Mucosa of descending colon (tissue), 3 donors: ENCODE measurements around the gene SEC14L5. TPM values are rescaled to one million over a fixed set of nuclear protein-coding genes. Genes with fewer than 3 reads are reported as not detected.

ENCODE experiments used
- ATAC-seq: fragments of 200-7000 bp; cut with Tn5 transposase; one replicate; pipeline ENCODE4 v1.9.1; 2020; ENCODE audit warnings: mild to moderate bottlenecking, moderate library complexity
- DNase-seq, 3 donors: peaks; one replicate each; pipeline ENCODE4 v3.0.0-alpha.2; 2020
- H3K36me3 ChIP-seq: fragments of 200-600 bp; one replicate; pipeline ENCODE4 v1.8.0; 2021; ENCODE audit warnings: low read depth, mild to moderate bottlenecking
- H3K4me1 ChIP-seq: fragments of 200-600 bp; one replicate; pipeline ENCODE4 v1.8.0; 2021; ENCODE audit warnings: low read depth, mild to moderate bottlenecking
- H3K4me3 ChIP-seq: fragments of 200-600 bp; one replicate; pipeline ENCODE4 v1.8.0; 2021; ENCODE audit warnings: mild to moderate bottlenecking
- H3K9me3 ChIP-seq: fragments of 200-600 bp; one replicate; pipeline ENCODE4 v1.8.0; 2021; ENCODE audit warnings: mild to moderate bottlenecking
- intact Hi-C, 2 donors: fragments of 100-400 bp; cut with DNase I in 1 of 2; cut with micrococcal nuclease in 1 of 2; formaldehyde crosslinking; loops; one replicate each; pipeline versions ENCODE4 v1.11.0 to v1.11.1; 2022; cut with DNase I, micrococcal nuclease
- total RNA-seq, 3 donors: library from RNA; stranded (reverse); fragmentation: NEBNext Ultra II Directional in 2 of 3; extraction: Animal tissue kit (Norgen Biotek cat#: 25700) in 2 of 3; gene quantifications; one replicate each; pipeline versions ENCODE4 v1.2.1 to v1.2.4, GENCODE V29; 2021 to 2023
- TF ChIP-seq, protein P1 (sequence below): fragments of 200-600 bp; IDR thresholded peaks from one replicate; pipeline ENCODE4 v1.8.0; 2022; ENCODE audit warnings: antibody characterized with exemption, mild to moderate bottlenecking
- donor health status: DM: no; HTN: no; CAD: no; lungs with moderate emphysema.
- donor health status: DM: no; HTN: no; CAD: no.
- donor health status: DM: no; HTN: yes; CAD: no.

Gene SEC14L5
- total RNA-seq, 3 donors from 2014 or later, result 1.3 to 1.6 (median 1.4) TPM

DNA sequence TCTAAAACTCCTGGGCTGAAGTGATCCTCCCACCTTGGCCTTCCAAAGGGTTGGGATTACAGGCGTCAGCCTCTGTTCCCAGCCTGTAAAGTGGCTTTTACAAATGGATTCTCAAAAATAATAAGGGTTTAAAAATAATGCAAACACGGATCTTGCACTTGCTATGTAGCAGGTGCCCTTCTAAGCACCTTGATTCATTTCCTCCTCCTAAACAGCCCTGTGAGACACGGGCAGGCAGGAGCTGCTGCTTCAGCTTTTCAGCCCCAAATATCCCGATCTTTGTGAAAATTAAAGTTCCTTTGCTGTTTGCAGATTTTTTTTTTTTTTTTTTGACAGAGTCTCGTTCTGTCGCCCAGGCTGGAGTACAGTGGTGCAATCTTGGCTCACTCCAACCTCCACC is 43.9 kb downstream of the SEC14L5 start:
- ATAC-seq (no peak), DNase-seq (no peak)
- no peak overlapping the region for H3K4me3 ChIP-seq
- H3K9me3 ChIP-seq, result no peaks in the 10 kb centered on the region
- H3K4me1 ChIP-seq, result no peaks in the 10 kb centered on the region
- TF ChIP-seq, protein P1, sequence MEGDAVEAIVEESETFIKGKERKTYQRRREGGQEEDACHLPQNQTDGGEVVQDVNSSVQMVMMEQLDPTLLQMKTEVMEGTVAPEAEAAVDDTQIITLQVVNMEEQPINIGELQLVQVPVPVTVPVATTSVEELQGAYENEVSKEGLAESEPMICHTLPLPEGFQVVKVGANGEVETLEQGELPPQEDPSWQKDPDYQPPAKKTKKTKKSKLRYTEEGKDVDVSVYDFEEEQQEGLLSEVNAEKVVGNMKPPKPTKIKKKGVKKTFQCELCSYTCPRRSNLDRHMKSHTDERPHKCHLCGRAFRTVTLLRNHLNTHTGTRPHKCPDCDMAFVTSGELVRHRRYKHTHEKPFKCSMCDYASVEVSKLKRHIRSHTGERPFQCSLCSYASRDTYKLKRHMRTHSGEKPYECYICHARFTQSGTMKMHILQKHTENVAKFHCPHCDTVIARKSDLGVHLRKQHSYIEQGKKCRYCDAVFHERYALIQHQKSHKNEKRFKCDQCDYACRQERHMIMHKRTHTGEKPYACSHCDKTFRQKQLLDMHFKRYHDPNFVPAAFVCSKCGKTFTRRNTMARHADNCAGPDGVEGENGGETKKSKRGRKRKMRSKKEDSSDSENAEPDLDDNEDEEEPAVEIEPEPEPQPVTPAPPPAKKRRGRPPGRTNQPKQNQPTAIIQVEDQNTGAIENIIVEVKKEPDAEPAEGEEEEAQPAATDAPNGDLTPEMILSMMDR, result no peak
- H3K36me3 ChIP-seq, result no peaks in the 10 kb centered on the region
- intact Hi-C loops, result no loop called here

- TF ChIP-seq, protein P1, result no peak
- intact Hi-C loops, result no loop called here
- DNase-seq (no peak), ATAC-seq (no peak)
- Histone ChIP-seq H3K36me3 (no peaks in the 10 kb centered on the region), H3K9me3 (no peaks in the 10 kb centered on the region), H3K4me1 (no peaks in the 10 kb centered on the region), H3K4me3 (no peak overlapping the region)
These were observed 44.6 kb downstream of the SEC14L5 start for GRCh38 chr16:5002699-5003143.

DNA sequence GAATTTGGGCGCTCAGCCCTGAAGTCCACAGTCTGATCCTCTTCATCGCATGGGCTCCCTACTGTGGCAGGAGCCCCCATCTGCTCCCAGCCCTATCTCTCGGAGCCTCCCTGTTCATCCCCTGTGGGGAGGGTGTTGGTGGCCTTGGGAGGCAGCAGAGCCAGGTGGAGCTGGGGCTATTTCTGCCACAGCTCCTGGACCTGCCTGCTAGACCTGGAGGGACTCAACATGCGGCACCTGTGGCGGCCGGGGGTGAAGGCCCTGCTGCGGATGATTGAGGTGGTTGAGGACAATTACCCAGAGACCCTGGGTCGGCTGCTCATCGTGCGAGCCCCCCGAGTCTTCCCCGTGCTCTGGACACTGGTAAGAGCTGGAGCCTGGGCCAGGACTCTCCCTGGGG is 45.1 kb downstream of the SEC14L5 start:
- Histone ChIP-seq H3K4me1 (no peaks in the 10 kb centered on the region), H3K9me3 (no peaks in the 10 kb centered on the region), H3K4me3 (no peak overlapping the region), H3K36me3 (no peaks in the 10 kb centered on the region)
- no peak for DNase-seq
- no peak for ATAC-seq
- TF ChIP-seq, protein P1, result no peak
- intact Hi-C loops, result no loop called here

- Histone ChIP-seq H3K9me3 (no peaks in the 10 kb centered on the region), H3K36me3 (no peaks in the 10 kb centered on the region), H3K4me3 (no peak overlapping the region), H3K4me1 (no peaks in the 10 kb centered on the region)
- intact Hi-C loops, result no loop called here
- DNase-seq, result no peak
- no peak for ATAC-seq
- TF ChIP-seq, protein P1, result no peak
These were observed 45.7 kb downstream of the SEC14L5 start for GRCh38 chr16:5003828-5004227.

DNA sequence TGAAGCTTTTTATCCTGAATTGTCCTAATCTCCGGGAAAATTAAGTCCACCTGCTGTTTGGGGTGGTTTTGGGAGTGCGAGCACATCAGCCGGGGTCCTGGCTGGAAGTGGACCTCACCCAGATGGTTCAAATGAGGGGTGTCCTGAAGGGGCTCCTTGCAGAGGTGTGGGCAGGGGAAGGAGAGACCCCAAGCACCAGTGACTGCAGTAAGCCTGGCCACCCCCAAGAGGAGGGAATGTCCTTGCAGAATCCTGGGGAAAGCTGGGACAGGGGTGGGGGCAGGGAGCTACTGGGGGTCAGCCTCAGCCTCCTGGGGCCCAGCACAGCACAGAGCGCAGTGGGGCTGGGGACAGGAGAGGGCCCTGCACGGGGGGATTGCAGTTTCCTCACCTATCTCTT is 46.2 kb downstream of the SEC14L5 start:
- no peak for DNase-seq
- no peaks in the 10 kb centered on the region for H3K36me3 ChIP-seq
- TF ChIP-seq, protein P1, result no peak
- H3K4me1 ChIP-seq, result no peaks in the 10 kb centered on the region
- H3K4me3 ChIP-seq, result no peak overlapping the region
- no peak for ATAC-seq
- no peaks in the 10 kb centered on the region for H3K9me3 ChIP-seq
- intact Hi-C loops, result no loop called here

- no peak for ATAC-seq
- no peaks in the 10 kb centered on the region for H3K36me3 ChIP-seq
- no peak for DNase-seq
- H3K4me1 ChIP-seq, result no peaks in the 10 kb centered on the region
- TF ChIP-seq, protein P1, result no peak
- intact Hi-C loops, result no loop called here
- no peak overlapping the region for H3K4me3 ChIP-seq
- H3K9me3 ChIP-seq, result no peaks in the 10 kb centered on the region
These were observed 47.8 kb downstream of the SEC14L5 start for GRCh38 chr16:5005916-5006315.
